GM12891 (cell line): ENCODE results near the gene C1orf50.

Experiments used
- POLR2A ChIP-seq: IDR thresholded peaks from 2 replicates; pipeline ENCODE4 v1.6.1; 2011; ENCODE audit warnings: low read depth, low read length, control low read depth
- POLR2AphosphoS5 ChIP-seq: IDR thresholded peaks from 2 replicates; pipeline ENCODE4 v1.6.1; 2011; ENCODE audit warnings: low read depth, low read length, control low read depth
- POU2F2 ChIP-seq: IDR thresholded peaks from 2 replicates; pipeline ENCODE4 v1.6.1; 2011; ENCODE audit warnings: low read depth, mild to moderate bottlenecking, control low read depth, low read length, moderate library complexity

GRCh38 chr1:42788021-42788420 lies 21.0 kb downstream of the C1orf50 start:
- no peak for TF ChIP-seq POLR2A
- no peak for TF ChIP-seq POLR2AphosphoS5
- TF ChIP-seq POU2F2 = no peak
